Hepatic stellate cell (primary cell): Measurements from ENCODE around the gene JAKMIP3.
A peak's percentile ranks its signal among the peaks of the same experiment; 100 is the strongest.
"Not testable (repeated sequence)": the region's sequence is repeated elsewhere in the genome, so short reads cannot be mapped to it uniquely, and the experiment has no call there.

Experiments used
- DNase-seq: peaks from one replicate; pipeline ENCODE4 v3.0.0; 2011; ENCODE audit warnings: low spot score

Gene JAKMIP3

GRCh38 chr10:132064082-132064755 is 1.5 kb upstream of the JAKMIP3 start:
- DNase-seq: no peak

- no peak for DNase-seq
Observed at GRCh38 chr10:132064771-132065437, 842 bp upstream of the JAKMIP3 start.

GRCh38 chr10:132066186-132066585 is 440 bp downstream of the JAKMIP3 start:
- peak; percentile 54 for DNase-seq

- no peak for DNase-seq
Observed at GRCh38 chr10:132066812-132067211, 1.1 kb downstream of the JAKMIP3 start.

GRCh38 chr10:132068431-132069121 is 2.8 kb downstream of the JAKMIP3 start:
- DNase-seq: no peak

GRCh38 chr10:132069122-132069848 is 3.5 kb downstream of the JAKMIP3 start:
- DNase-seq: no peak

- no peak for DNase-seq
Observed at GRCh38 chr10:132069849-132070182, 4.1 kb downstream of the JAKMIP3 start.

GRCh38 chr10:132070724-132071123 is 5.0 kb downstream of the JAKMIP3 start:
- DNase-seq: no peak

- DNase-seq: no peak
Observed at GRCh38 chr10:132071667-132072066, 5.9 kb downstream of the JAKMIP3 start.

- DNase-seq: no peak
Observed at GRCh38 chr10:132075909-132076577, 10.3 kb downstream of the JAKMIP3 start.

GRCh38 chr10:132076578-132077081 is 10.9 kb downstream of the JAKMIP3 start:
- no peak for DNase-seq

- no peak for DNase-seq
Observed at GRCh38 chr10:132077091-132077490, 11.3 kb downstream of the JAKMIP3 start.

GRCh38 chr10:132078746-132079345 is 13.1 kb downstream of the JAKMIP3 start:
- DNase-seq: no peak

GRCh38 chr10:132084384-132084783 is 18.6 kb downstream of the JAKMIP3 start:
- not testable (repeated sequence) for DNase-seq

- not testable (repeated sequence) for DNase-seq
Observed at GRCh38 chr10:132093236-132093635, 27.5 kb downstream of the JAKMIP3 start.

GRCh38 chr10:132094581-132095234 is 29.0 kb downstream of the JAKMIP3 start:
- DNase-seq: no peak

GRCh38 chr10:132095403-132096113 is 29.8 kb downstream of the JAKMIP3 start:
- no peak for DNase-seq

- DNase-seq: no peak
Observed at GRCh38 chr10:132096223-132096622, 30.5 kb downstream of the JAKMIP3 start.

- DNase-seq: no peak
Observed at GRCh38 chr10:132096863-132097478, 31.2 kb downstream of the JAKMIP3 start.
